GM18498 (cell line): ENCODE results near the gene BDKRB1.

ENCODE experiments used
- ATAC-seq: cut with Tn5 transposase; IDR thresholded peaks from one replicate; pipeline ENCODE4 v1.9.1; 2021; ENCODE audit warnings: mild to moderate bottlenecking, moderate library complexity; ENCODE audit not compliant: unreplicated experiment

BDKRB1 gene

GRCh38 chr14:96260341-96260821 lies 4.4 kb downstream of the BDKRB1 start:
- no peak for ATAC-seq

DNA sequence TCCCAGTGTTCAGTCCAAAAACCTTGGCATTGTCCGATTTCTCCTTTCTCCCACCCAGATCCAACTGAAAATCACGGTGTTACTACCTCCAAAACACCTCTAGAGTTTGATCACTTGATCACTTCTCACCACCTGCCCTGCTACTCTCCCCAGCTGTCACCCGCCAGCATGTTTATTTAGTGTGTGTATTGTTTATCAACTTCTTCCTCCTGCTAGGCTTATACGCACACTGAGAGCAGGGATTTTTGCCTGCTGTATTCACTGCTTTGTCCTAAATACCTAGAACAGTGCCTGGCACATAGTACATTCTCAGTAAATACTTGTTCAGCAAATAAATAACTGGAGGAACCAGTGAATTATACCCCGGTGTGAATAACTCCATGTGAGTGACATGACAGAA lies 5.0 kb downstream of the BDKRB1 start:
- no peak for ATAC-seq

- ATAC-seq, result no peak
Measured at GRCh38 chr14:96261772-96262655, 6.0 kb downstream of the BDKRB1 start.

DNA sequence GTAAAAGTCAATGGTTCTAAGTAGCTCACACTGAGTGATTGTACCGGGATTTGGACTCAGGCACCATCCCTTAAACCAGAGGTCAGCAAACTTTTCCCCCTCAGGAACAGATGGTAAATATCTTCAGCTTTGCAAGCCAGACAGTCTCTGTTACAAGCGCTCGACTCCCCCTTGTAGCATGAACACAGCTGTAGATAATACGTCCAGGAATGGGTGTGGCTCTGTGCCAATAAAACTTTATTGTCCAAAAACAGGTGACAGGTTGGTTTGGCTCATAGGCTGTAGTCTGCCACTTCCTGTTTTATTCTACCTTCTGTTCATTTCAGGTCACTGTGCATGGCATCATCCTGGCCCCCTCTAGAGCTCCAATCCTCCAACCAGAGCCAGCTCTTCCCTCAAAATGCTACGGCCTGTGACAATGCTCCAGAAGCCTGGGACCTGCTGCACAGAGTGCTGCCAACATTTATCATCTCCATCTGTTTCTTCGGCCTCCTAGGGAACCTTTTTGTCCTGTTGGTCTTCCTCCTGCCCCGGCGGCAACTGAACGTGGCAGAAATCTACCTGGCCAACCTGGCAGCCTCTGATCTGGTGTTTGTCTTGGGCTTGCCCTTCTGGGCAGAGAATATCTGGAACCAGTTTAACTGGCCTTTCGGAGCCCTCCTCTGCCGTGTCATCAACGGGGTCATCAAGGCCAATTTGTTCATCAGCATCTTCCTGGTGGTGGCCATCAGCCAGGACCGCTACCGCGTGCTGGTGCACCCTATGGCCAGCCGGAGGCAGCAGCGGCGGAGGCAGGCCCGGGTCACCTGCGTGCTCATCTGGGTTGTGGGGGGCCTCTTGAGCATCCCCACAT lies 7.6 kb downstream of the BDKRB1 start:
- ATAC-seq, result no peak

DNA sequence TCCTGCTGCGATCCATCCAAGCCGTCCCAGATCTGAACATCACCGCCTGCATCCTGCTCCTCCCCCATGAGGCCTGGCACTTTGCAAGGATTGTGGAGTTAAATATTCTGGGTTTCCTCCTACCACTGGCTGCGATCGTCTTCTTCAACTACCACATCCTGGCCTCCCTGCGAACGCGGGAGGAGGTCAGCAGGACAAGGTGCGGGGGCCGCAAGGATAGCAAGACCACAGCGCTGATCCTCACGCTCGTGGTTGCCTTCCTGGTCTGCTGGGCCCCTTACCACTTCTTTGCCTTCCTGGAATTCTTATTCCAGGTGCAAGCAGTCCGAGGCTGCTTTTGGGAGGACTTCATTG lies 8.2 kb downstream of the BDKRB1 start:
- no peak for ATAC-seq

GRCh38 chr14:96264853-96265252 lies 8.8 kb downstream of the BDKRB1 start:
- no peak for ATAC-seq

DNA sequence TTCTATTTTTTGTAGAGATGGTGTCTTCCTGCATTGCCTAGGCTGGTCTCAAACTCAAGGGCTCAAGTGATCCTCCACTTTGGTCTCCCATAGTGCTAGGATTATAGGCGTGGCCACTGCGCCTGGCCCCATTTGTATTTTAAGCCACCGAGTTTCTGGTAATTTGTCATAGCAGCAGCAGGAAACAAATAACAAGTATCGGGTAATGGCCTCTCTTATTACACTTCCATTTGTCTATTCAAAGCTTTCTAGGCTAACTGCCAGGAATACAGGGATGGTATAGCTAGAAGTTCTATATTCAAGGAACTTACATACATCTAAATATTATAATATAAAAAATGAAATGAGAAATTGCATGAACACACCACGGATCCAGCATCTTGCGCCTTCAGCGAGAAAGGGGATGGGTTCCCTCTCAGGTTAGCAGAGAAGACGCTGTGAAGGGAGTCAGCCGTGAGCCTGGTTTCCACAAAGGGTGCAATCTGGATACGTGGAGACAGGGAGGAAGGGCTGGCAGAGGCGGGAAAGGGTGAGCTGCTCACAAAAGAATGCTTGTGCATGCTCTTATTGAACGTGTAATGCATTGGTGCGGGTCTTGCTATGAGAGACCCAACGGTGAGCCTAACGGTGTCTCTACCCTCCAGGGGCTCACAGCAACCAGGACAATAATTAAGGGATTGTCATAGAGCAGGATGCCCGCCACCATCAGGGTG lies 9.5 kb downstream of the BDKRB1 start:
- no peak for ATAC-seq

DNA sequence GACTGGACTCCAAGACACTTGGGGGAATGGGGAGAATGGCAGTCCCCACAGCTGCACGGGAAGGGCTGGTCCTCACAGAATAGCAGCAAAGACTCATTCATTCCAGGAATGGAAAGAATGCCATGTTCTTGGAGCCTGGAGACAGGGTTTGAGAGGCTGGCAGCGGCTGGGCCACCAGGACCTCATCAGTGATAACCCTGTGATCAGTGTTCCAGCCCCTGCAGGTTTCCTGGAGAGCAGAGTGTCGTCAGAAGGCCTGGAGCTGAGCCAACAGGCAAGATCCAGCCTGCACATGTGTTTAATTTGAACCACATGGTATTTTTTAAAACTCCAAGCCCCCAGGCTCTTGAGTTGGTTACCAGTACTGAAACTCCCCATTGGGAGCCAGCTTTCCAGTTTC lies 11.3 kb downstream of the BDKRB1 start:
- no peak for ATAC-seq

GRCh38 chr14:96267916-96268315 lies 11.9 kb downstream of the BDKRB1 start:
- no peak for ATAC-seq

DNA sequence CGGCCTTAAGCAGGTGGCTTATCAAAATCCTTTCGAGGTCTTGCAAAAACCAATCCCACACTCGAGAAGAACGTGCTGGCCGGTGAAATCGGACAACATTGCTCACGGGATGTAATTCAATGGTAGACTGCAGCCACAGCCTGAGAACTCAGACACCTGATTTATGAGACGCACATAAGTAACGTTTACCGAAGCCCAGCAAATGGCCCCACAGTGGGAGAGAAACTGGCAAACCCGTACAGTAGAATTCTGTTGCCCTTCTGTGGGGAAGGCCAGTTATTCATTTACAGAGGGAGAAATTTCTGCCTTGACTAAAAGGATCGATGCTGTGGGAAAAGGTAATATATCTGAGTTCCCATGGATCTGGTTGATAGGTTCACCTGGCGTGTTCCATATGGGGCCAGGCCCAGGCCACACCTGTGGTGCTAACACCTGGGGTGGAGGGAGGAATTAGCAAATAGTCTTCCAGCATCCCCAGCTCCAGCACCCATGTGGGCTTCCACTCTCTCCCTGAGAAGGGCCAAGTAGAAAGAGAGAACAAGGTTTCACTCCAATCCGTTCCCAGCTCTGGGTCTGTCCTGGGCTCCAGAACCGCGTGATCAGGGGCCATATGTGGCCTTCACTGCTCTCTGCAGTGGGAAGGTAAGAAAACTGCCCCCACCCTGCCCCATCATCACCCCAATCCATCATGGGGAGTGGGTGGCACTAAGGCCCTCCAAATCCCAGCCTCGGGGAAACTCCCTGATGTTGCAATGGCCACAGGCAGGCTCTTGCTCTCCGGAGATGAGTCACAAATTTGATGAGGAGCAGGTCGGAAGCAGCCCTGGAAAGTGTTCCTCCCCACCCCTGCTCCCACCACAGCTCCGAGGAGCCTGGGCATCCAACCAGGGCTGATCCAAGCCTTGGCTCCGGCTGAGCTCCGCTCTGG lies 12.7 kb downstream of the BDKRB1 start:
- ATAC-seq, result no peak

DNA sequence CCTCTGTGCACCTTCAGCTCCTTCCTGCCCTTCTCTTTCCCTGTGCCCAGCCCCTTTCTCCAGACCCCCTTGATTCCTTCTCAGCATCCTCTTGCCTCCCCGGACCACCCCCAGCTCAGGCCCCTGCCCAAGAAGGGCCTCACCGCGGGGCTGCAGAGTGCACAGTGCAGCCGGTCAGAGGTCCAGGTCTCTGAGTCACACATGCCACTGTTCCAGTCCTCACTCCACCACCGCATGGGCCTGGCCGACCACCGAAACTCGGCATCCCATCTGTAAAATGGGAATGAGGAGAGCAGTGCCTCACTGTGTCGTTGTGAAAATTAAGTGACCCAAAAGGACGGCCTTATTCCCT lies 13.3 kb downstream of the BDKRB1 start:
- ATAC-seq, result no peak

DNA sequence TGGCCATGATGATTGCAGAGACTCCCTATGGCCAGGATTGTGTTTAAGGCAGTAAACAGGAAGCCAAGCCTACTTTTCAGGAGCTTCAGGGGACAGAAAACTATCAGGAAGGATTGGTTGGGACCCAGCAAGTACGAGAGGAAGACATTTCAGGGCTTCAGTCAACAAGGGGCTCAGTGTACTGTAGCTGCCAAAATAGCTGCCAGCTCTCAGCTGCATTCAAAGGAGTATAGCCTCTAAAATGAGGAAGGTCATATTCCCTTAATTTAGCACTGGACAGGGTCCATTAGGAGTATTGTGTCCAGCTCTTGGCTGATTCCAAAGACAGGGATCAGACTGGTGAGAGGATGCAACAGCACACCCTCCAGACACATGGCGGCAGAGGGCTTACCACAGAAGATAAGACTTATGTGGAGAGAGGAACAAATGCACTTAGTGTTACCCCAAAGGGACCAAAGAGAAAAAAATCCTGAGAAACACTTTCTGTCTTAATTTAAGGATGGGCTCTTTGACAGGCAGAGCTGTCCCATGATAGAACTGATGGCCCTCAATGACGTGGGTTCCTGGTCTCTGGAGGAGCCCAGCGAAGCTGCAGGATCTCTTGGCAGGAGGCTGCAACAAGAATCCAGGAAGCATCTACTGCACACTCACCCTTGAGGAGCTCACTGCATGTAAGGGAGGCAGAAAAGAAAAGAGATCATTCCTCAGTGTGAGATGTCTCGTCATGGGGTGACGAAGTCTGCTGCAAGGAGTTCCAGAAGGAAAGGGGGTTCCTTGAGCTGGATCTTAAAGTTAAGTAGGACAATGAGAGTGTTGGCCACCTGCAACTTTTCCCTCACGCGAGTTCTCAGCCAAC lies 14.8 kb downstream of the BDKRB1 start:
- no peak for ATAC-seq

GRCh38 chr14:96271421-96271762 lies 15.4 kb downstream of the BDKRB1 start:
- ATAC-seq, result no peak

GRCh38 chr14:96272777-96273473 lies 16.9 kb downstream of the BDKRB1 start:
- ATAC-seq, result no peak

- no peak for ATAC-seq
Measured at GRCh38 chr14:96273629-96274028, 17.6 kb downstream of the BDKRB1 start.

GRCh38 chr14:96274122-96274521 lies 18.1 kb downstream of the BDKRB1 start:
- no peak for ATAC-seq

DNA sequence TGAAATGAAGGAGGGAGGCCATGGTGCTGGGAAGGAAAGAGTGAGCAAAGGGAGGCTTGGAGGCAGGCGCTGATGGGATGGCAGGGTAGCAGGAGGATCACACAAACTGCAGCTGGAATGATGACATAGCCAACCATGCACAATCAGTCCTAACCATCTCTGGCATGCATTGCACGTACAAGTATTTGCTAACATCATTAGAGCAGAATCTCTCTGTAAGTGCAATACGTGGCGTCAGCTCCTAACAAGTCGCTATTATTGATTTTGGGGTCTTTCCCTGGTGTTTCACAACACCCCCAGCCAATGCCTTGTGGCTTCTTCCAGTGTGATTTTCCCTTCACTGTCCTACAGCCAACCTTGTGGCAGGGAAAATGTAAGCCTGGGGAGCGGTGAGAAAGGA lies 18.5 kb downstream of the BDKRB1 start:
- ATAC-seq, result no peak

DNA sequence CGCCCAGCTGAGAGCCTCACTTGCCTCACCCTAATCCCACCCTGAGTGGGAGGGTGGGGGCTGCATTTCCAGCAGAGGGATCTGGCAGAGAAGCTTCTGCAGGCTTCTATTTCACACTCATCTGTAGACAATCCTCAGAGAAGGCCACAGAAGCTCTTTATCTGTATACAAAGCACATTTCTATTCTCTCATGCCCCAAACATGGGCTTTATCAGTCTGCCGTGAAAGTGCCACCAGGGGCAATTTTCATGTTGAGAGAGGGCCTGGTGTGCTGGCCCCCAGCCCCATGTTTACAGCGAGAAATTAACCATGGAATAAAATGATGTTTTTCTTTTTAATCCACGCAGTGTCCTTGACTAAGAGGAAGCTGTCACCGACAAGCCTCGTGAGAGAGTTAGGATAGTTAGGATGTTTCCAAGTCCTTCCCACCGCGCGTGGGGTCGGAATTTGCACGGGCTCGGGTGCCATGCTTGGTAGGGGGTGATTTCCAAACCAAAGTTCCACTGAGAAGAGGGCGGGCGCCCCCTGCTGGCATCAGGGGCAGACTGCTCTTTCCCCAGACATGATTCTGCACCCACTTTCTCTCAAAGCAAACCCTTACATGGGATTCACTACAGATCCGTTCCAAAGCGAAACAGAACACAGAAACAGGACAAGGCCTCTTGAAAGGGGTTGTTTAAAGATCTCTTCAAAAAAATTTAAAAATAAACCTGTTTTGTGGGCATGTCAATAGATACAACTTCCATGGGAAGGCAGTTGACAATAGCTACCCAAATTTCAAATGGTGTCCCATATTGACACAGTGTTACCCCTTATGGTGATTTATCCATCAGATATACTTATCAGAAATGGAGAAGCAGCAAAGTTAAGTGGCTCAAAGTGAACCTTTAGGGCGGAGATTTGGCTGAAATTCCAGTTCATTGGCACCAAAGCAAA lies 19.4 kb downstream of the BDKRB1 start:
- ATAC-seq, result no peak
